ENCODE results near the gene LIMS2. TPM values are rescaled to one million over a fixed set of nuclear protein-coding genes. Genes with fewer than 3 reads are reported as not detected.

LIMS2 gene
- total RNA-seq, 1 experiment from 2014 or later = 0.53 TPM

GRCh38 chr2:127646487-127647241, 28.7 kb downstream of the LIMS2 start:
- Histone ChIP-seq H3K4me3 (no peak overlapping the region), H3K36me3 (no peaks in the 10 kb centered on the region), H3K9me3 (no peaks in the 10 kb centered on the region), H3K27me3 (no peaks in the 10 kb centered on the region)
- no peak for DNase-seq

GRCh38 chr2:127645395-127646291, 29.7 kb downstream of the LIMS2 start, which contains the start of gene GPR17:
Gene GPR17 (plus strand): TSS chr2:127646153. CDS start chr2:127650736, 4,583 bp downstream.
- H3K36me3 ChIP-seq = no peaks in the 10 kb centered on the region
- no peak within 1 kb of the TSS for H3K4me3 ChIP-seq
- H3K27me3 ChIP-seq = no peaks in the 10 kb centered on the region
- H3K9me3 ChIP-seq = no peaks in the 10 kb centered on the region
- no peak for DNase-seq

DNA sequence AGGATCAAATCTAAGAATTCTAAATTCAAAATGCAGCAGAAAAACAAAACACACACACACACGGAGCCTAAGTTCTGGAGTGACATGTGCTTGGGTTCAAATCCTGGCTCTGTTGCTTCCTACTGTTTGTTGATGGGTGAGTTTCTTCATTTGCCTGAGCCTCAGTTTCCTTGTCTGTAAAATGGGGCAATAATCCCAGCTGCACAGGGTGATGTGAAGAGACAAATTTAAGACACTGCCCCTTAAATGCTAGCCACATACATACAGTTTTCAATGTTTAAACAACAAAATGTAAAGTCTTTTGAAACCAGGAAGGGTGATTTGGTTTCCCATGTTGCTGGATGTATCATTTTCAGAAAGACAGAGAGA, 30.3 kb downstream of the LIMS2 start:
- H3K9me3 ChIP-seq = no peaks in the 10 kb centered on the region
- H3K36me3 ChIP-seq = no peaks in the 10 kb centered on the region
- H3K27me3 ChIP-seq = no peaks in the 10 kb centered on the region
- DNase-seq = no peak
- no peak overlapping the region for H3K4me3 ChIP-seq

DNA sequence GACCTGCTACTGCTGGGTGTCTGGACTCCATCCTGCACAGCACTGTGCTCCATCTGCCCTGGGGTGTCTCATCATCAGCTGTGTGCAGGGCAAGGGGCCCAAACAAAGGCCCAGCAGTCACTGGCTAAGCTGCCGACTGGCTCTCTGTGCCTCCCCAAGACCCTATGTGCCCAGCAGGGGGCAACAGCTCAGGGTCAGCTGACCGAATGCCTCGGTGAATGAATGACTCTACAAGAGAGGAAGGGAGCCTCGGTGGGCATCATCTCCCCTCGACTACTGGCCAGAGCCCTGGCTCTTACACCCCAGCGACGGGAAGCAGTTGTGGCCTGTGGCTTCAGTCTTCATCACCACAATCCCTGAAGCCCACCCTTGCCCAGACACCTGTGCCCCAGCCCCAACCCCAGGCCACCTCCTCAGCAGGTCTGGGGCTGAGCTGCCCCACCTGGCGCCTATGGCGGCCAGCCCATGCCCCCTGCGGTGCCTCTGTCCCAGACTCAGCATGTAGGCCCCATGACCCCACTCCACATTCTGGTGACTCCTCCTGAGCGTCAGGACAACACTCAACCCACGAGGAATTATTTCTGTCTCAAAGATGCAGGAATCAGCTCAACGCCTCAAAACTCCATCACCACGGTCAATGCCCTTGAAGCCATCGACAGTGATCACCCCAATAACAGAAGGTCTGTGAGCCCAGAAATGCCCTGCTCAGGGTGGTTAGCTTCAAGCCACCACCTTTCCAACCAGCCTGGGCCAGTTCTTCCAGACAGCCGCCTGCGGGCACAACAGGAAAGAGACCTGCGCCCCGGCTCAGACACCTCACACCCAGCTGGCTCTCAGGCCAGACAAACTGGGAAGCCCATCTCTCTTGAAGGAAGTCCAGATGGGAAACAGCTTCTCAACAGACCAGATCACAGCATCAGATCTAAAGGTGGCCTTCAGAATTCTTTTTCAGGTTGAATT, 31.0 kb downstream of the LIMS2 start:
- no peak for DNase-seq
- no peaks in the 10 kb centered on the region for H3K36me3 ChIP-seq
- no peak overlapping the region for H3K4me3 ChIP-seq
- no peaks in the 10 kb centered on the region for H3K9me3 ChIP-seq
- H3K27me3 ChIP-seq = no peaks in the 10 kb centered on the region

GRCh38 chr2:127643439-127644065, 31.8 kb downstream of the LIMS2 start:
- no peak for DNase-seq
- H3K27me3 ChIP-seq = no peaks in the 10 kb centered on the region
- no peaks in the 10 kb centered on the region for H3K9me3 ChIP-seq
- no peak overlapping the region for H3K4me3 ChIP-seq
- H3K36me3 ChIP-seq = no peaks in the 10 kb centered on the region

DNA sequence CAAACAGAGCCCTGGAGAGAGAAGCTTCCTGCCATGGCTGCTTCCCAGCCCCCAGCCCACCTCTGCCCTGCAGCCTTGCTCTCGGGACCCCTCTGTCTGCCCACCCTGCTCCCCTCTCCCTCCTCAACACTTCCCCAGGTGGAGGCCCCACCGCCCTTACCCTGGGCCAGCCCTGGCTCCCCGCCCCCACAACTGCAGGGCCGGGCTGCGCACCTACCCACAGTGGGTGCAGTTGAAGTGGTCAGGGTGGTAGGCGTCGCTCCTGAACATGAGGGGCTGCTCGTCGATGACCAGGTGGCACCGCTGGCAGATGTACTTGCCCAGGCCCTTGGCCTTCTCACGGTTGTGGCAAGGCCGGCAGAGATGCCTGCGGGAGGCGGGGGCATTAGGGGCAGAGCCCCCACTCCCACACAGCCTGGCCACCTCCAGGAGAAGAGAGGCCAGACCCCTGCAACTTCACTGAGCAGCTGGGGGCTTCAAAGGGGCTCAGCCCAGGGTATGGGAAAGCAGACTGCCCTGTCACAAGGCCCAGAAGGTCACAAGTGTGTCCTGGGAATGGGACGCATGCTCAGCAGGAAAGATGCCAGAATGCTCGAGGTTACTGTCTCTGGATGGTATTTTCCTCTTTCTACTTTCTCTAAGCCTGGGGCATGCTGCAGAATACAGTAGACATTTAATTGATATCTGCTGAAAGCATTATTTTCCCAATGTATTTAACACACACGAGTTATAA, 32.5 kb downstream of the LIMS2 start:
- H3K27me3 ChIP-seq = no peaks in the 10 kb centered on the region
- DNase-seq = no peak
- H3K9me3 ChIP-seq = no peaks in the 10 kb centered on the region
- no peak overlapping the region for H3K4me3 ChIP-seq
- H3K36me3 ChIP-seq = no peaks in the 10 kb centered on the region

GRCh38 chr2:127641846-127642507, 33.4 kb downstream of the LIMS2 start:
- Histone ChIP-seq H3K4me3 (no peak overlapping the region), H3K9me3 (no peaks in the 10 kb centered on the region), H3K27me3 (no peaks in the 10 kb centered on the region), H3K36me3 (no peaks in the 10 kb centered on the region)
- DNase-seq = no peak

DNA sequence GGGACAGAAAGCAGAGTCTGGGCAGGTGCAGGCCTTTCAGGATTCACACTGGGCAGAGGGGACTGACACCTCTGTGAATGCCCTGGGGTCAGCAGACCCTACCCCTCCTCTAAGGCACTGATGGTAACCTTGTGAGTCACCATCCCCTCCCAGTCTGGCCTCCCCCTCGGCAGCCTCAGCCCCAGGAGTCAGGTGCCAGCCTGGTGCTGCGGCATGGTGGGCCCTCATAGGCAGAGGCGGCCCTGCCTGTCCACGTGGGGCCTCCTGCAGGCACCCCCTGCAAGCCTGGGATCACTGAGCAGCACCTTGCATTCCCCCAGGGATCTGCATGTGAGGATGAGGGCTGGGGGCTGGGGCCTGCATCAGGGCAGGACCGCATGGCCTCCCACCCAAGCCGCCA, 34.2 kb downstream of the LIMS2 start:
- Histone ChIP-seq H3K9me3 (no peaks in the 10 kb centered on the region), H3K27me3 (no peaks in the 10 kb centered on the region), H3K4me3 (no peak overlapping the region), H3K36me3 (no peaks in the 10 kb centered on the region)
- DNase-seq = no peak

DNA sequence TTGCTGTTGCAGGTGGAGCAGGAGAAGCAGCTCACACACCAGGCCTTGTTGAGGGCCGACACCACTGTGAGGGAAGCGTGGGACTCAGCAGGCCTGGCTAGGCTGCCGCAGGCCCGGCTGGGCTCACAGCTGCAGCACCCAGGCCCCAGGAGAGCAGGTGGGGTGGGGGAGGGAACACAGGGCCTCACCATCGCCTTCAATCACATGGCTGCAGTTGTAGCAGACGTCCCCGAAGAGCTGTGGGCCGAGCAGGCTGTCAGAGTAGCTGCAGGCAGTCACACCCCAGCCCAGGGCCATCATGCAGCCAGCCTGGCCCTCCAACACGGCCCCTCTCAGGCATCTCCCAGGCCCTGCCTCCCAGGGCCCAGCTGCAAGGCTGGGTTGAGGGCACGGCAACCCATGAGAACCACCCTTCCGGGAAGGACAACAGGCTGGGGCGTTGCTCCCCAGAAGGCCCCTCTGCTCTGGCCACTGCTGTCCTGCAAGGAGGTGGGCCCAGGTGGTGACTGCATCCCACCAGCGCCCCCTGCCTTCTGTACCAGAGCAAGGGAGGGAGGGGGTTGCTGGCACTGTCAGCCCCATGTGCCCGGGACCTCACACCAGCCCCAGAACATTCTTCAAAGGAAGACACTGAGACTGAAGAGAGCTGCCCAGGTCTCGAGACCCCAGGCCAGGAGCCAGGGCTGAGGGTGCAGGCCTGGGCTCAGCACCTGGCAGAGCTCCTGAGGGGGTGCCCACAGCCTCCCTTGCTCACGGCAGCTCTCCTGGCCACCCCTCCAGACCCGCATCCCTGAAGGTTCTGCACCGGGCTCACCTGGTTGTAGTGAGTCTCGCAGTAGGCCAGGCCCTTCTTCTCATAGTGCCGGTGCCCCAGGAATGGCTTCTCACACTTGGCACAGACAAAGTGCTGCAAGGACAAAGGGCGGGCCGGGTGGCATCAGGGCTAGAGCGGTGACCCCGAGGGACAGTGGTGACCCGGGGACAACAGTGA, 35.0 kb downstream of the LIMS2 start:
- Histone ChIP-seq H3K4me3 (no peak overlapping the region), H3K36me3 (no peaks in the 10 kb centered on the region), H3K27me3 (no peaks in the 10 kb centered on the region), H3K9me3 (no peaks in the 10 kb centered on the region)
- no peak for DNase-seq

- no peaks in the 10 kb centered on the region for H3K36me3 ChIP-seq
- H3K27me3 ChIP-seq = no peaks in the 10 kb centered on the region
- H3K4me3 ChIP-seq = no peak overlapping the region
- DNase-seq = no peak
- H3K9me3 ChIP-seq = no peaks in the 10 kb centered on the region
Measured at GRCh38 chr2:127639111-127639474, 36.2 kb downstream of the LIMS2 start.

DNA sequence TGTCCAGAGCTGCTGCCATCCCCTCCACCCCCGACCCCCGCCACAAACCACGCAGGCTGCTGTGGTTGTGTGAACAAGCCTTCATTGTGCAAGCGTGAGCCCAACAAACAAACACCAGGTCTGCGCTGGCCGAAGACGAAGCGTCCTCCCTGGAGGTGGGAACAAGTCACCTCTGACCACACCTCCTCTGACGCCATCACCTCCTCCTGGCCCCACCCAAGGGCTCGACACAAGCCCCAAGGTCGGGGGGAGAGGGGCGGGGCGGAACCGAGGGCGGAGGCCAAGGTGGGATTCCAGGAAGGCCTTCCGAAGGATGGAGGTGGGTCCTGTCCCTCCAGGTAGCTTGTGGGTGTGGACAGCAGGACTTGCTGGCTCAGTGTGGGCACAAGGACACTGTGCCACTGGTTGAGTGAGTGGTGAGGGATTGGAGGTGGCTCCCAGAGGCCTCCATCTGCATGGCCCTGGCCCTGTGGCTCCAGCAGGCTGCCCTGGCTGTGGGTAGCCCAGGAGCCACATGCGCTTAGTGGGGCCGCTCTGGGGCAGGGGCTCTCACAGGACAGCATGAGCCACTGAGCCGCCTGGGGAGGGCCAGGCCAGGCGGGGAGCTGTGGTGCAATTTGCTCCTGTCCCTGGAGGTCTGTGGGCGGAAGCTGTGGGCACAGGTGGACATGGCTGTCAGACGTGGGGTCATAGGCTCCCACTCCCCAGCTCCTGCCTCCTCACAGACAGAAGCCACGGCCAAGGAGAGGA, 36.8 kb downstream of the LIMS2 start:
- no peaks in the 10 kb centered on the region for H3K36me3 ChIP-seq
- H3K9me3 ChIP-seq = no peaks in the 10 kb centered on the region
- H3K27me3 ChIP-seq = no peaks in the 10 kb centered on the region
- no peak overlapping the region for H3K4me3 ChIP-seq
- no peak for DNase-seq

DNA sequence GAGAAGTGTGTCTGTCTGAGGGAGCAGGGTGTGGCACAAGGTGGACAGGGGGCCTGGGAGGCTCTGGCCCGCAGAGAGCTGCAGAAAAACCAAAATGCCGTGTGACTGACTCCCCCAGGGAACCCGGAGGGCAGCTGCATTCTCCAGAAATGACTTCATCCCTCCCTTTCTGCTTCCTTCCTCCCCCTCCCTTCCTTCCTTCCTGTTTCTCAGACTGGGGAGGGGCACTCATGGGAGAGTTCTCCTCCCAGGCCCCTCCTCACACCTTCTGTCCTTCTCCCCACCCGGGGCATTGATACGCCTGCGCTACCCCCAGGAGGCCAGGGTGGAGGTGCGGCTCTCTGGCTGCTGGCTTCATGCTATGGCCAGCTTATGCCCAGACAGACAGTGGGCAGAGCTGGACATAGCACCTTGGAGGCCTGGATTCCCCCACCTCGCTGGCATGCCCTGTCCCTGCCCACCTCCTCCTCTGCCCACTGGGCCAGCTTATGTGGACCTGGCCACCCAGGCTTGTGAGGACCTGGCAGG, 37.5 kb downstream of the LIMS2 start:
- H3K27me3 ChIP-seq = no peaks in the 10 kb centered on the region
- DNase-seq = peak; percentile 81
- H3K9me3 ChIP-seq = no peaks in the 10 kb centered on the region
- H3K36me3 ChIP-seq = no peaks in the 10 kb centered on the region
- H3K4me3 ChIP-seq = no peak overlapping the region

- DNase-seq = no peak
- no peaks in the 10 kb centered on the region for H3K36me3 ChIP-seq
- H3K9me3 ChIP-seq = no peaks in the 10 kb centered on the region
- H3K27me3 ChIP-seq = no peaks in the 10 kb centered on the region
- H3K4me3 ChIP-seq = no peak overlapping the region
Measured at GRCh38 chr2:127637236-127637630, 38.1 kb downstream of the LIMS2 start.

All from MG63 (cell line).